HCT116 (cell line): ENCODE results near the gene AAK1.

ENCODE experiments used
- EZH2 ChIP-seq: fragments of 200-600 bp; sonication (generic); IDR thresholded peaks from 2 replicates; pipeline ENCODE4 v1.6.1; 2017; ENCODE audit warnings: antibody characterized with exemption, mixed run types
- EZH2phosphoT487 ChIP-seq: fragments of 200-600 bp; IDR thresholded peaks from 2 replicates; pipeline ENCODE4 v1.6.1; 2018; ENCODE audit warnings: antibody characterized with exemption, borderline replicate concordance
- JUND ChIP-seq: IDR thresholded peaks from 2 replicates; pipeline ENCODE4 v1.6.1; 2012
- POLR2A ChIP-seq: IDR thresholded peaks from 2 replicates; pipeline ENCODE4 v1.7.0; 2011; ENCODE audit warnings: borderline replicate concordance; ENCODE audit not compliant: insufficient read depth, insufficient read length; ENCODE audit errors: extremely low read depth
- POLR2AphosphoS5 ChIP-seq: IDR thresholded peaks from 2 replicates; pipeline ENCODE4 v1.6.1; 2011; ENCODE audit warnings: mild to moderate bottlenecking, low read depth, low read length, moderate library complexity
- RAD21 ChIP-seq: IDR thresholded peaks from 2 replicates; pipeline ENCODE4 v1.6.1; 2012; ENCODE audit warnings: low read depth, mild to moderate bottlenecking
- REST ChIP-seq: IDR thresholded peaks from 2 replicates; pipeline ENCODE4 v1.6.1; 2012; ENCODE audit warnings: low read depth
- SIN3A ChIP-seq: IDR thresholded peaks from 2 replicates; pipeline ENCODE4 v1.6.1; 2012; ENCODE audit warnings: low read depth
- YY1 ChIP-seq: IDR thresholded peaks from 2 replicates; pipeline ENCODE4 v1.6.1; 2011; ENCODE audit warnings: low read length, low read depth, moderate library complexity, mild to moderate bottlenecking; ENCODE audit not compliant: insufficient replicate concordance; ENCODE audit errors: extremely low read depth
- ZBTB33 ChIP-seq: IDR thresholded peaks from 2 replicates; pipeline ENCODE4 v1.6.1; 2011; ENCODE audit warnings: mild to moderate bottlenecking, low read length, moderate library complexity; ENCODE audit not compliant: insufficient replicate concordance; ENCODE audit errors: extremely low read depth
- ZFX ChIP-seq: fragments of 450-650 bp; IDR thresholded peaks from 2 replicates; pipeline ENCODE4 v1.6.1; 2017
- ZNF274 ChIP-seq: fragments of 200-500 bp; sonication (Bioruptor generic); IDR thresholded peaks from 2 replicates; pipeline ENCODE4 v1.6.1; 2014; ENCODE audit warnings: mild to moderate bottlenecking, low read depth, low read length, inconsistent platforms
- TF ChIP-seq, protein P1 (sequence below), 3 experiments: fragments of 200-600 bp in 1 of 3; sonication (generic) in 1 of 3; IDR thresholded peaks in 2 of 3; conservative IDR thresholded peaks in 1 of 3; 2 replicates each; pipeline ENCODE4 v1.5.1; 2012 to 2017; ENCODE audit warnings: low read depth in 2 of 3, low read length in 2 of 3, antibody characterized with exemption in 1 of 3, borderline replicate concordance in 1 of 3, control low read depth in 1 of 3, mild to moderate bottlenecking in 1 of 3, mixed read lengths in 1 of 3, mixed run types in 1 of 3, moderate library complexity in 1 of 3; ENCODE audit not compliant: insufficient read depth in 1 of 3

GRCh38 chr2:69645031-69645431 is 1.5 kb upstream of the AAK1 start:
- TF ChIP-seq ZNF274 = no peak
- TF ChIP-seq, protein P1, sequence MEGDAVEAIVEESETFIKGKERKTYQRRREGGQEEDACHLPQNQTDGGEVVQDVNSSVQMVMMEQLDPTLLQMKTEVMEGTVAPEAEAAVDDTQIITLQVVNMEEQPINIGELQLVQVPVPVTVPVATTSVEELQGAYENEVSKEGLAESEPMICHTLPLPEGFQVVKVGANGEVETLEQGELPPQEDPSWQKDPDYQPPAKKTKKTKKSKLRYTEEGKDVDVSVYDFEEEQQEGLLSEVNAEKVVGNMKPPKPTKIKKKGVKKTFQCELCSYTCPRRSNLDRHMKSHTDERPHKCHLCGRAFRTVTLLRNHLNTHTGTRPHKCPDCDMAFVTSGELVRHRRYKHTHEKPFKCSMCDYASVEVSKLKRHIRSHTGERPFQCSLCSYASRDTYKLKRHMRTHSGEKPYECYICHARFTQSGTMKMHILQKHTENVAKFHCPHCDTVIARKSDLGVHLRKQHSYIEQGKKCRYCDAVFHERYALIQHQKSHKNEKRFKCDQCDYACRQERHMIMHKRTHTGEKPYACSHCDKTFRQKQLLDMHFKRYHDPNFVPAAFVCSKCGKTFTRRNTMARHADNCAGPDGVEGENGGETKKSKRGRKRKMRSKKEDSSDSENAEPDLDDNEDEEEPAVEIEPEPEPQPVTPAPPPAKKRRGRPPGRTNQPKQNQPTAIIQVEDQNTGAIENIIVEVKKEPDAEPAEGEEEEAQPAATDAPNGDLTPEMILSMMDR (IDR thresholded peaks at IDR 0.05 in 2 of 3, conservative IDR thresholded peaks at IDR 0.05 in 1 of 3; ENCODE audit: borderline replicate concordance in 1 of 3, insufficient read depth in 1 of 3, low read depth in 2 of 3, low read length in 2 of 3) = no peak
- TF ChIP-seq POLR2A = no peak
- TF ChIP-seq EZH2phosphoT487 = no peak
- TF ChIP-seq JUND = no peak
- no peak for TF ChIP-seq REST
- TF ChIP-seq SIN3A = no peak
- TF ChIP-seq POLR2AphosphoS5 = no peak
- no peak for TF ChIP-seq YY1
- TF ChIP-seq ZBTB33 = no peak
- no peak for TF ChIP-seq ZFX
- TF ChIP-seq RAD21 = no peak
- TF ChIP-seq EZH2 = no peak
